HL-60 (cell line): ENCODE data around the gene GOLGA6C.
"Not testable (repeated sequence)": the region's sequence is repeated elsewhere in the genome, so short reads cannot be mapped to it uniquely, and the experiment has no call there.

Experiments
- DNase-seq, 2 experiments: peaks; one replicate each; pipeline ENCODE4 v3.0.0-alpha.2; 2010 to 2020; ENCODE audit warnings: low read depth in 1 of 2, low spot score in 1 of 2
- H3K27ac ChIP-seq: fragments of 250-450 bp; sonication (Bioruptor Pico); replicated peaks from 2 replicates; pipeline ENCODE4 v1.5.1; 2020; ENCODE audit warnings: mild to moderate bottlenecking, moderate library complexity
- H3K27me3 ChIP-seq: fragments of 250-450 bp; sonication (Bioruptor Pico); 2 replicates; pipeline ENCODE4 v1.5.1; 2021; ENCODE audit warnings: mild to moderate bottlenecking, moderate library complexity; ENCODE audit not compliant: insufficient read depth, poor library complexity, severe bottlenecking
- H3K4me3 ChIP-seq: replicated peaks from 2 replicates; pipeline ENCODE4 v1.5.1; 2011; ENCODE audit warnings: mild to moderate bottlenecking, control low read depth, low read length; ENCODE audit not compliant: insufficient read depth
- CTCF ChIP-seq: IDR thresholded peaks from one replicate; pipeline ENCODE4 v1.5.1; 2011; ENCODE audit warnings: low read length, control low read depth, inconsistent platforms; ENCODE audit not compliant: insufficient read depth
- GABPA ChIP-seq: IDR thresholded peaks from 2 replicates; pipeline ENCODE4 v1.6.1; 2012; ENCODE audit warnings: low read depth
- POLR2AphosphoS5 ChIP-seq: IDR thresholded peaks from 2 replicates; pipeline ENCODE4 v1.6.1; 2012; ENCODE audit warnings: low read depth
- REST ChIP-seq: IDR thresholded peaks from 2 replicates; pipeline ENCODE4 v1.6.1; 2012; ENCODE audit warnings: low read depth; ENCODE audit not compliant: insufficient replicate concordance
- SPI1 ChIP-seq: IDR thresholded peaks from 2 replicates; pipeline ENCODE4 v1.6.1; 2012; ENCODE audit warnings: low read depth, mild to moderate bottlenecking, borderline replicate concordance

The GOLGA6C gene

GRCh38 chr15:75235760-75236729 lies 22.1 kb upstream of the GOLGA6C start:
- Histone ChIP-seq H3K27me3 (no peaks in the 10 kb centered on the region), H3K27ac (no peak overlapping the region), H3K4me3 (no peak overlapping the region)
- no peak for TF ChIP-seq GABPA
- DNase-seq = no peak

GRCh38 chr15:75237316-75237982 lies 20.7 kb upstream of the GOLGA6C start:
- H3K27ac ChIP-seq = no peak overlapping the region
- H3K4me3 ChIP-seq = no peak overlapping the region
- H3K27me3 ChIP-seq = no peaks in the 10 kb centered on the region
- DNase-seq = no peak
- no peak for TF ChIP-seq REST

GRCh38 chr15:75238150-75238549 lies 20.0 kb upstream of the GOLGA6C start:
- TF ChIP-seq CTCF (no peak), POLR2AphosphoS5 (no peak)

GRCh38 chr15:75245741-75246140 lies 12.4 kb upstream of the GOLGA6C start:
- not testable (repeated sequence) for H3K27ac ChIP-seq, DNase-seq, H3K4me3 ChIP-seq, H3K27me3 ChIP-seq

More at GRCh38 chr15:75238150-75238549, 20.0 kb upstream of the GOLGA6C start:
- H3K27me3 ChIP-seq = no peaks in the 10 kb centered on the region
- no peak for DNase-seq
- H3K27ac ChIP-seq = no peak overlapping the region
- H3K4me3 ChIP-seq = no peak overlapping the region

GRCh38 chr15:75248991-75249390 lies 9.1 kb upstream of the GOLGA6C start:
- not testable (repeated sequence) for H3K27me3 ChIP-seq, H3K27ac ChIP-seq, H3K4me3 ChIP-seq, DNase-seq

- H3K4me3 ChIP-seq = no peak overlapping the region
- no peak for DNase-seq
- TF ChIP-seq POLR2AphosphoS5 = no peak
- TF ChIP-seq SPI1 = no peak
- TF ChIP-seq GABPA = no peak
- TF ChIP-seq CTCF = no peak
- no peak overlapping the region for H3K27ac ChIP-seq
- peaks cover 6% of the 10 kb centered on the region for H3K27me3 ChIP-seq
Observed at GRCh38 chr15:75249726-75250125, 8.4 kb upstream of the GOLGA6C start.

GRCh38 chr15:75251343-75251742 lies 6.8 kb upstream of the GOLGA6C start:
- not testable (repeated sequence) for DNase-seq, H3K27me3 ChIP-seq, H3K27ac ChIP-seq, H3K4me3 ChIP-seq

- not testable (repeated sequence) for DNase-seq, H3K4me3 ChIP-seq, H3K27me3 ChIP-seq, H3K27ac ChIP-seq
Observed at GRCh38 chr15:75252285-75252684, 5.8 kb upstream of the GOLGA6C start.

GRCh38 chr15:75258620-75259343 lies 648 bp downstream of the GOLGA6C start:
- not testable (repeated sequence) for H3K27me3 ChIP-seq, H3K4me3 ChIP-seq, H3K27ac ChIP-seq, DNase-seq

GRCh38 chr15:75259873-75260272 lies 1.7 kb downstream of the GOLGA6C start:
- DNase-seq, H3K27ac ChIP-seq, H3K27me3 ChIP-seq, H3K4me3 ChIP-seq: not testable (repeated sequence)
